Mesothelial cell of epicardium (in vitro differentiated cells): ENCODE data around the gene PTBP1. TPM values are rescaled to one million over a fixed set of nuclear protein-coding genes. Genes with fewer than 3 reads are reported as not detected.

Source experiments
- DNase-seq, 2 experiments: peaks; one replicate each; pipeline ENCODE4 v3.0.0; 2021; ENCODE audit warnings: low spot score in 2 of 2; ENCODE audit not compliant: unreplicated experiment in 2 of 2
- H3K27ac Mint-ChIP-seq: 2 replicates; pipeline ENCODE4 v1.8.0; 2021; ENCODE audit warnings: mixed read lengths
- H3K27me3 Mint-ChIP-seq: 2 replicates; pipeline ENCODE4 v1.8.0; 2021; ENCODE audit warnings: low read depth, mixed read lengths
- H3K36me3 Mint-ChIP-seq: 2 replicates; pipeline ENCODE4 v1.8.0; 2021; ENCODE audit warnings: mixed read lengths
- H3K4me1 Mint-ChIP-seq: 2 replicates; pipeline ENCODE4 v1.8.0; 2021; ENCODE audit warnings: mixed read lengths
- H3K4me3 Mint-ChIP-seq: 2 replicates; pipeline ENCODE4 v1.8.0; 2021; ENCODE audit warnings: mild to moderate bottlenecking, moderate library complexity, mixed read lengths
- H3K9me3 Mint-ChIP-seq: 2 replicates; pipeline ENCODE4 v1.8.0; 2021; ENCODE audit warnings: mixed read lengths
- microRNA-seq: library from miRNA; unstranded; fragments of <30 nt; microRNA quantifications from one replicate; pipeline ENCODE4 v1.2.0, GENCODE V29; 2021; ENCODE audit warnings: inconsistent platforms, mixed read lengths
- total RNA-seq: library from RNA; stranded (reverse); gene quantifications from 3 replicates; pipeline ENCODE4 v1.2.1, GENCODE V29; 2021
- TF ChIP-seq, protein P1 (sequence below): fragments of 200-600 bp; sonication (generic); IDR thresholded peaks from one replicate; pipeline ENCODE4 v1.5.0; 2021; ENCODE audit warnings: antibody characterized with exemption; ENCODE audit not compliant: unreplicated experiment

The PTBP1 gene
- total RNA-seq, 1 donor from 2014 or later, result 447 TPM

DNA sequence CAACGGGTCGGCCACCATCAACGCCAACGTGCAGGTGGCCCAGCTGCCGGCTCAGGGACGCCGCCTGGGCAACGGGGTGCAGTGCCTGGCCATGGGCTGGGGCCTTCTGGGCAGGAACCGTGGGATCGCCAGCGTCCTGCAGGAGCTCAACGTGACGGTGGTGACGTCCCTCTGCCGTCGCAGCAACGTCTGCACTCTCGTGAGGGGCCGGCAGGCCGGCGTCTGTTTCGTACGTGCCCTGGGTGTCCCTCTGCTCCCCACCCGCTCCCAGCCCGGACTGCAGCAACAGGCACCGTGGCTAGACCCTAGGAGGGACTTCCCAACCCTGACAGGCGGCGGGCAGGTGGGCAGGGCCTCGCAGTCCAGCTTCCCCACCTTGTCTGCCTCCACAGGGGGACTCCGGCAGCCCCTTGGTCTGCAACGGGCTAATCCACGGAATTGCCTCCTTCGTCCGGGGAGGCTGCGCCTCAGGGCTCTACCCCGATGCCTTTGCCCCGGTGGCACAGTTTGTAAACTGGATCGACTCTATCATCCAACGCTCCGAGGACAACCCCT, 58.4 kb downstream of the PTBP1 start:
- Mint-ChIP-seq H3K9me3 (no peaks in the 10 kb centered on the region), H3K27me3 (peaks cover 14% of the 10 kb centered on the region), H3K27ac (no peak overlapping the region), H3K4me1 (no peaks in the 10 kb centered on the region), H3K4me3 (no peak overlapping the region), H3K36me3 (no peaks in the 10 kb centered on the region)
- DNase-seq, result no peak
- TF ChIP-seq, protein P1, sequence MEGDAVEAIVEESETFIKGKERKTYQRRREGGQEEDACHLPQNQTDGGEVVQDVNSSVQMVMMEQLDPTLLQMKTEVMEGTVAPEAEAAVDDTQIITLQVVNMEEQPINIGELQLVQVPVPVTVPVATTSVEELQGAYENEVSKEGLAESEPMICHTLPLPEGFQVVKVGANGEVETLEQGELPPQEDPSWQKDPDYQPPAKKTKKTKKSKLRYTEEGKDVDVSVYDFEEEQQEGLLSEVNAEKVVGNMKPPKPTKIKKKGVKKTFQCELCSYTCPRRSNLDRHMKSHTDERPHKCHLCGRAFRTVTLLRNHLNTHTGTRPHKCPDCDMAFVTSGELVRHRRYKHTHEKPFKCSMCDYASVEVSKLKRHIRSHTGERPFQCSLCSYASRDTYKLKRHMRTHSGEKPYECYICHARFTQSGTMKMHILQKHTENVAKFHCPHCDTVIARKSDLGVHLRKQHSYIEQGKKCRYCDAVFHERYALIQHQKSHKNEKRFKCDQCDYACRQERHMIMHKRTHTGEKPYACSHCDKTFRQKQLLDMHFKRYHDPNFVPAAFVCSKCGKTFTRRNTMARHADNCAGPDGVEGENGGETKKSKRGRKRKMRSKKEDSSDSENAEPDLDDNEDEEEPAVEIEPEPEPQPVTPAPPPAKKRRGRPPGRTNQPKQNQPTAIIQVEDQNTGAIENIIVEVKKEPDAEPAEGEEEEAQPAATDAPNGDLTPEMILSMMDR, result no peak

DNA sequence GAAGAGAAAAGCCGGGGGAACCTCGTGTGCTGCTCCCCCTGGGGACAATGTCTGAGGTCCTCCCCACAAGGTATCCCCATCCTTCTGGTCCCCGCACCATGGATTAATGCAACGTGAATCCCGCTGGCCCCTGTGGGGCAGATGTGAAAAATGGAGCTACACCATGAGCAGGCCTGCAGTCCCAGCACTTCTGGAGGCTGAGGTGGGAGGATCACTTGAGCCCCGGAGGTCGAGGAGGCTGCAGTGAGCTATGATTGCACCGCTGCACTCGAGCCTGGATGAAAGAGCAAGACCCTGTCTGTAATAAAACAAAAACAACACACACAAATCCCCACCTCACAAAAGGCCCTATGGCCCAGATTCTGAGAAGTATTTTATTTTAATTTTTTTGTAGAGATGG, 61.0 kb downstream of the PTBP1 start:
- TF ChIP-seq, protein P1, result no peak
- Mint-ChIP-seq H3K4me1 (no peaks in the 10 kb centered on the region), H3K27ac (no peak overlapping the region), H3K4me3 (no peak overlapping the region), H3K9me3 (no peaks in the 10 kb centered on the region), H3K36me3 (no peaks in the 10 kb centered on the region), H3K27me3 (peaks cover 28% of the 10 kb centered on the region)
- no peak for DNase-seq

DNA sequence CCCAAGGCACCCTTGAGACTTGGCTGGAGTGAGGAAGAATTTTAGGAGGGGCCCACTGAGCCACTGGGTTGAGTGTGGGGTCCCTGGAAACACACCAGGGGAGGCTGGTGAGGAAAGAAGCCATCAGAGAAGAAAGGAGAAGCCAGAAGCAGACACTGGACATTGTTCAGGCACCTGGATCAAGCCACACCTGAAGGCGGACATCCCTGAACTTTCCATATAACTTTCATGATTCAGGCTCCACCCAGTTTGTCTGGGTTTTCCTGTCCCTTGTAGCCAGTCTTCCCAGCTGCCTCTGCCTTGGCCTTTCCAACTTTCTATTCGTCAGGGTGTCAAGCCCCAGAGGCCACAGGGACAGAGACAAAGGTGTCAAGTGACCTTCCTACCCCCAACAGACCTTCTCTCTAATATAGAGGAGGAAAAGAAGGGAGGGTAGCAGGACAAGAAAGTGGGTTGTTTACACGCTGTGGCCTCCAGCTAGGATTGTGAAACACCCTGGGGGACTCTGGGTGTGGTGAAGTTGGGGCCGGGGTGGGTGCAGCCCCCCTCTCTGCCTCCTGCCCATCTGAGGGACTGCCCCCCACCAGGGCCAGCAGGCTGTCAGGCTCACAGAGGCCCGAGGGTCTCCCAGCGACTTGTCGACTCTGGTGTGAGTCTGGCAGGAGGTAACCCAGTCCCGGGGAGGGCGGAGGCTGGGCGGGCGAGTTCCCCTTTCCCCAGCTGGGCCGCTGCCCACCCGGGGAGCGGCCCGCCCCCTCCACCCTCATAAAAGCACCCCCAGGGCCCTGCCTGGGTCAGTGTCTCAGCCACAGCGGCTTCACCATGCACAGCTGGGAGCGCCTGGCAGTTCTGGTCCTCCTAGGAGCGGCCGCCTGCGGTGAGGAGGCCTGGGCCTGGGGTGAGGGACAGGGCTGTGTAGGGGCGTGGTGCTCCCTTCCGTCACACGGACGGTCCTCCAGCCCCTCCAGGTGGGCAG, 61.9 kb downstream of the PTBP1 start, which contains the start of gene CFD:
CFD (plus strand) TSS at position 797 of the 976 bp plus-strand sequence; CDS start at position 823, 26 bp downstream.
- H3K4me3 Mint-ChIP-seq, result peak within 1 kb of the TSS; percentile 34
- DNase-seq, result no peak
- no peaks in the 10 kb centered on the region for H3K9me3 Mint-ChIP-seq
- no peaks in the 10 kb centered on the region for H3K4me1 Mint-ChIP-seq
- H3K27ac Mint-ChIP-seq, result no peak within 1 kb of the TSS
- H3K36me3 Mint-ChIP-seq, result no peaks in the 10 kb centered on the region
- TF ChIP-seq, protein P1, result no peak
- H3K27me3 Mint-ChIP-seq, result peaks cover 31% of the 10 kb centered on the region

DNA sequence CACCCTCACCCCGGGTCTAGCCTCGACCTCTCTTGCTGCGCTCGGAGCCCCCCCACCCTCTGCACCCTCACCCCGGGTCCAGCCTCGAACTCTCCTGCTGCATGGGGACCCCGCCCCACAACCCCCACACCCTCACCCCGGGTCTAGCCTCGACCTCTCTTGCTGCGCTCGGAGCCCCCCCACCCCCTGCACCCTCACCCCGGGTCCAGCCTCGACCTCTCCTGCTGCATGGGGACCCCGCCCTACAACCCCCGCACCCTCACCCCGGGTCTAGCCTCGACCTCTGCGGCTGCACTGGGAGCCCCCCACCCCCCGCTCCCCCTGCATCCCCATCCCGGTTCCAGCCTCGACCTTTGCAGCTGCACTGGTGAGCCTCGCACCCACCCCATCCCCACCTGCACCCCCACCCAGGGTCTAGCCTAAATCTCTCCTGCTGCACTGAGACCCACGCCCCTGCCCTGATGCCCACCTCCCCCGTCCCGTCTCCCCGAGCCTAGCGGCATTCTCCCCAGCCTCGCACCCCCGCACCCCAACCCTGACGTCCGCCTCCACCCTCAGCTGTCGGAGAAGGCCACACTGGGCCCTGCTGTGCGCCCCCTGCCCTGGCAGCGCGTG, 64.0 kb downstream of the PTBP1 start:
- Mint-ChIP-seq H3K36me3 (peaks cover 5% of the 10 kb centered on the region), H3K27me3 (peaks cover 31% of the 10 kb centered on the region), H3K9me3 (no peaks in the 10 kb centered on the region), H3K4me3 (no peak overlapping the region), H3K27ac (no peak overlapping the region), H3K4me1 (no peaks in the 10 kb centered on the region)
- no peak for DNase-seq
- TF ChIP-seq, protein P1, result no peak

Small RNAs within 50 kb of the gene (microRNA-seq; reads per million reads assigned to microRNA genes)
- gene MIR3187 (24.3 reads per million, percentile 46 among the genes with 10 or more reads in this experiment), gene MIR4745 (39.0 reads per million, percentile 55 among the genes with 10 or more reads in this experiment)

Other genes starting within 250 kb of the PTBP1 start
- gene BSG, start 224.9 kb upstream of the PTBP1 start, total RNA-seq, result 414 to 431 TPM (median 414 TPM) in 3 replicates
- gene HCN2, start 207.6 kb upstream of the PTBP1 start, total RNA-seq, result 1.1 to 1.6 TPM (median 1.5 TPM) in 3 replicates
- 49.5 to 56.4 TPM (median 56.4 TPM) in 3 replicates for gene POLRMT, start 163.9 kb upstream of the PTBP1 start, total RNA-seq
- 0.25 to 0.38 TPM in 2 of 3 replicates, not detected in the other for gene FGF22, start 157.6 kb upstream of the PTBP1 start, total RNA-seq
- 41.6 to 47.3 TPM (median 47.1 TPM) in 3 replicates for gene RNF126, start 134.2 kb upstream of the PTBP1 start, total RNA-seq
- gene FSTL3, start 121.1 kb upstream of the PTBP1 start, total RNA-seq, result 64.1 to 65.5 TPM (median 64.6 TPM) in 3 replicates
- gene PRSS57, start 102.0 kb upstream of the PTBP1 start, total RNA-seq, result not detected in 3 replicates
- 80.5 to 87.1 TPM (median 86.9 TPM) in 3 replicates for gene PALM, start 88.5 kb upstream of the PTBP1 start, total RNA-seq
- 1.4 to 2.2 TPM (median 1.5 TPM) in 3 replicates for gene MISP, start 46.3 kb upstream of the PTBP1 start, total RNA-seq
- gene PLPPR3, start 24.5 kb downstream of the PTBP1 start, total RNA-seq, result 140 to 162 TPM (median 152 TPM) in 3 replicates
- 6.4 to 7.1 TPM (median 6.7 TPM) in 3 replicates for gene AZU1, start 30.4 kb downstream of the PTBP1 start, total RNA-seq
- gene PRTN3, start 43.5 kb downstream of the PTBP1 start, total RNA-seq, result 0.23 TPM in 1 of 3 replicates, not detected in the others
- not detected in 3 replicates for gene ELANE, start 54.9 kb downstream of the PTBP1 start, total RNA-seq
- 3.2 to 3.5 TPM (median 3.4 TPM) in 3 replicates for gene CFD, start 62.2 kb downstream of the PTBP1 start, total RNA-seq
- 79.8 to 87.8 TPM (median 80.0 TPM) in 3 replicates for gene MED16, start 95.7 kb downstream of the PTBP1 start, total RNA-seq
- gene RNU6-9, start 96.0 kb downstream of the PTBP1 start, total RNA-seq, result not detected in 3 replicates
- 47.4 to 50.5 TPM (median 49.5 TPM) in 3 replicates for gene R3HDM4, start 115.8 kb downstream of the PTBP1 start, total RNA-seq
- gene KISS1R, start 119.9 kb downstream of the PTBP1 start, total RNA-seq, result 1.0 to 1.5 TPM (median 1.1 TPM) in 3 replicates
- 65.9 to 72.4 TPM (median 70.6 TPM) in 3 replicates for gene ARID3A, start 128.6 kb downstream of the PTBP1 start, total RNA-seq
- 59.3 to 65.2 TPM (median 59.4 TPM) in 3 replicates for gene WDR18, start 186.9 kb downstream of the PTBP1 start, total RNA-seq
- 0.29 to 0.36 TPM (median 0.34 TPM) in 3 replicates for gene GRIN3B, start 203.0 kb downstream of the PTBP1 start, total RNA-seq
- gene TMEM259, start 223.7 kb downstream of the PTBP1 start, total RNA-seq, result 232 to 245 TPM (median 242 TPM) in 3 replicates
- gene RNU6-2, start 224.1 kb downstream of the PTBP1 start, total RNA-seq, result not detected in 3 replicates
- gene CNN2, start 229.2 kb downstream of the PTBP1 start, total RNA-seq, result 492 to 501 TPM (median 493 TPM) in 3 replicates
- gene ABCA7, start 242.7 kb downstream of the PTBP1 start, total RNA-seq, result 18.0 to 22.5 TPM (median 20.1 TPM) in 3 replicates